Measurements from ENCODE around the gene KCNA4.
A peak's percentile ranks its signal among the peaks of the same experiment; 100 is the strongest.
"Not testable (repeated sequence)": the region's sequence is repeated elsewhere in the genome, so short reads cannot be mapped to it uniquely, and the experiment has no call there.

The KCNA4 gene

GRCh38 chr11:30016588-30017363, at the start of gene KCNA4:
TSS of gene KCNA4 (minus strand) at chr11:30017030. CDS start at chr11:30012678, 4,352 bp downstream.
- no peak for DNase-seq (ENCODE audit: low spot score)

- DNase-seq (ENCODE audit: low spot score) = no peak
Measured at GRCh38 chr11:30062103-30062502, 45.3 kb upstream of the KCNA4 start.

- no peak for DNase-seq (ENCODE audit: low spot score)
Measured at GRCh38 chr11:30059172-30059815, 42.5 kb upstream of the KCNA4 start.

DNA sequence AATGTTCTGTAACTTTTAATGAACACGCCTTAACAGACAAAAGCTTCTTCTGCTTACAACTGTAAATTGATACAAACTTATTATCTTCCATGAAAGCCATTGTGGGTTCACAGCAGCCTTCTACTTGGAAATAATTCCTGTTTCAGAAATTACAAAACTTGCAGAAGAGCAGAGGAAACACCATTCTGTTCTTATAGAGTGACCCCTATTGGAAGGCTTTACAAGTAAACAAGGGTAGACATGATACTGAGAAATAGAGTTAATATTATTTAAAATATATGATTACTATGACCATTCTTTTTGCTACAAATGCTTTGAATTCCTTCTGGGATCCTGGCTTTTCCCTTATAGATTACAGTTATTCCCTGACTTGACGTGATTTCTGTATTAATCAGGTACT, 32.4 kb upstream of the KCNA4 start:
- DNase-seq (ENCODE audit: low spot score) = no peak

DNA sequence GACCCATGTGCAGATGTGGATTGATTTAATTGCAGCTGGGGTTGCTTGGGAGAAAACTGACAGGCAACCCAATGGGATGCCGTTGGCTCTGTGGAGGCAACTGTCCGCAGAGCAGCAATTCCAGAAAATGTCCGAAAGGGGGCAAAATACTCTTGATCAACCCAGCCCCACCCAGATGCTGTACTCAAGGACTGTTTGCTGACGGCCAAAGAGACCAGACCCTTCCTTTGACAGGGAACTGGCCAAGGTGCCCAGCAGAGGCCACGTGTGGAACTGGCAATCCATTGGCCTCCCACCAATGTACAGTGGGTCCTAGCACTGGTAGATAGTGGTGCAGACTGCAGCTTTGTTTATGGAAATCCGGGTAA, 29.7 kb upstream of the KCNA4 start:
- DNase-seq (ENCODE audit: low spot score) = peak; percentile 46

DNA sequence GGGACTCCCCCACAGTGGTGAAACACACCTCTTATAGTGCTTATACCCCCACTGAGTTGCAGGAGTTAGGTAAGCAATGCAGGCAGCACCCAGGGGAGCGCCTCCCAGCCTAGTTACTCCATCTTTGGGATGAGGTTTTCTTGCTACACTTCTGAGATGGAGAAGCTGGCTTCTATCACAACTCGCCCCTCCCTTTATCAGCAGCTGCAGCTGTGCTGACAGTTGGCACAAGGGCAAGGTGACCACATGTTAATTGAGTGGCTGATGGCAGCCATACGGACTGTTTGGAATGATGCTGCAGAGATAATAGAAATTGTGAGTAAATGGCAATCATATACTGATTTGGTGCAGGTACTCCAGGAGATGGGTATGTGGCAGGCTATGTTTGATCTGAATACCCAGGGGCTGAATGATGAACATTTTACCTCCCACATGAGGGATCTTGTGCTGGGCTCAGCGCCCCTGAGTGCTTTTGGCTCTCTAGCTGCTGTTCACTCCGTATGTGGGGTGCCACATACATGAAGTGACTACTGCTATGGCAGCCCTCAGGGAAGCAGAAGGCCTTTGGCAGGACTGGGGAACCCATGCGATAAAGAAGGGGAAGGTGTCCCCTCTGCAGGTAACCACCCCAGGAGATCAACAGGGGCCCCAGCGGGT, 29.2 kb upstream of the KCNA4 start:
- DNase-seq (ENCODE audit: low spot score) = no peak

- DNase-seq (ENCODE audit: low spot score) = no peak
Measured at GRCh38 chr11:30045144-30045543, 28.3 kb upstream of the KCNA4 start.

DNA sequence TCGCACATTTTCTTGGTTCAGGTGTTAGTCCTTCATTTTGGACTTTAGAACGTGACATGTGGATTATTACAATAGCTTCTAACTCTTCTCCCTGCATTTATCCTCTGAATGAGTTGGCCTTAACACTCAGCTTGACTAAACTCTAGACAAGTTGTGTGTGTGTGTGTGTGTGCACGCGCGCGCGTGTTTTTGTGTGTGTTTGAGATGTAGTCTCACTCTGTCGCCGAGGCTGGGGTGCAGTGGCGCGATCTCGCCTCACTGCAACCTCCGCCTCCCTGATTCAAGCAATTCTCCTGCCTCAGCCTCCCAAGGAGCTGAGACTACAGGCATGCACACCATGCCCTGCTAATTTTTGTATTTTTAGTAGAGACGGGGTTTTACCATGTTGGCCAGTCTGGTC, 24.3 kb upstream of the KCNA4 start:
- no peak for DNase-seq (ENCODE audit: low spot score)

DNA sequence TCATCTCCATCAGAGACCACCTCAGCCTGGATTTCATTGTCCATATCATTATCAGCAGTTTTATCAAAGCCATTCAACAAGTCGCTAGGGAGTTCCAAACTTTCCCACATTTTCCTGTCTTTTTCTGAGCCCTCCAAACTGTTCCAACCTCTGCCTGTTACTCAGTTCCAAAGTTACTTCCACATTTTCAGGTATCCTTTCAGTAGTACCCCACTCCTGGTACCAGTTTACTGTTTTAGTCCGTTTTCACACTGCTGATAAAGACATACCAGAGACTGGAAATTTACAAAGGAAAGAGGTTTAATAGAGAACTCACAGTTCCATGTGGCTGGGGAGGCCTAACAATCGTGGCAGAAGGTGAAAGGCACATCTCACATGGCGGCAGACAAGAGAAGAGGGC, 17.9 kb upstream of the KCNA4 start:
- not testable (repeated sequence) for DNase-seq (ENCODE audit: low spot score)

GRCh38 chr11:30034166-30034565, 17.3 kb upstream of the KCNA4 start:
- not testable (repeated sequence) for DNase-seq (ENCODE audit: low spot score)

DNA sequence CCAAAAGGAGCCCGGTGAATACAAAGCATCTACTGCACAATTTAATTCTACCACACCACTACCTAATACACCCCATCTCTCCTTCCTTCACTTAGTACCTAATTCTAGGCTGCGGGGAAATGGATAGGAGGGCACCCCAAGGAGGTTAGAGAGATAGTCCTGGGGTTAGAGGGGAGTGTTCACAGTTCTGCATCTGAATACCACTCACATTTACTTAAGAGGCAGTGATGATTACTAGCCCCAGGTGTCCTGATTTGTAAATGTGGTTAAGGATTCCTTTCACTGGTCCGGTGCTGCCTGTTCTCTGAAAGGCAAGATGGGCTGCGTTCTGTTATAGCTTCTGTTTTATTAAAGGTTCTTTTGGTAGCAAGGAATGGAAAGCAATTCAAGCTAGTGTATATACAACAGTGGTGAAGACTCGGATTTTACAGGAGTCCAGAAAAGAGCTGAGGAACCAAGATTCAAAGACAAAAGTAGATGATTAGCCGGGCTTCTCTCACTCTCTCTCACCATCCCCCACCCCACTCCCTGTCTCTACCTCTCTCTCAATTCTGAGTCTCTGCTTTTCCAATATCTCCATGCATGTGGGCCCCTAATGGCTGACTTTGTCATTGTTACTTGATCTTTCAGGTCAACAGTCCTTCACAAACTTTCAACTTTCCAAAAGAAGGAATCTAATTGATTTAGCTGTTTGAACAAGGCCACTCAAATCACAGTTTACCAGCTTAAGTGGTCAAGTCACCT, 8.7 kb upstream of the KCNA4 start:
- no peak for DNase-seq (ENCODE audit: low spot score)

DNA sequence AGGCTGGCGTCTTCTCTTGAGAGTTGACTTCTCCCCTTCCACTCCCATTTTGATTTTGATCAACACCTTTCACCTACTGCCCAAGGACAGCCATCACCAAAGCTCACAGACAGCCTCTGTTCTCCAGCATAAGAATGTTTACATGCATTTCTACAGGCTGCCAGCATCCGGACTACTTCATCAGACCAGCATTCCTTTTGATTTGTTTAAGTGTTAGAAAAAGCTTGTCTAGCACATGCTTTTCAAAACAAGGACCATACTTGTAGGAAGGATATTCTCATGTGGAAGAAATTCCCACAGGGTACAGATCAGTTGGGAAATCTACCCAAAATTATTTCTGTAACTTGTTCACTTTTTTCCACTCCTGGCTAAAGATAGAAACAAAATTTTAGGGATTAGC, 6.2 kb upstream of the KCNA4 start:
- no peak for DNase-seq (ENCODE audit: low spot score)

DNA sequence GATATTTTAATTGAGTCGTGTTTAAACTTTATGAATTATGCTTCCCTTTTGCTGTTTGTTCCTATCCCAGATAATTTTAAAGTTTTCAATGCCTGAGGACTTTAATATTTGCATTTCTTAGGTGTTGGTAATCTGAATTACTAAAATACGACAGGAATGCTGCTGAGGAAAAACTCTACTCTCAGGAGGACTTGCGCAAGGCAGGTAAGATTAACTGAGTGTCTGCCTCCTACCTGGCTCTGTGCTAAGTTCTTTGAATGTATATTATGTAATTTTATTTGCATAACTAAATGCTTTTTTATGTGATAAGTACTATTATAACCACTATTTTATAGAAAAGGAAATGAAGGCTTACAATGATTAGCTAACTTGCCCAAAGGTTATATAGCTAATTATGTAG, 2.7 kb upstream of the KCNA4 start:
- no peak for DNase-seq (ENCODE audit: low spot score)

GRCh38 chr11:30018495-30018894, 1.7 kb upstream of the KCNA4 start:
- no peak for DNase-seq (ENCODE audit: low spot score)

- DNase-seq (ENCODE audit: low spot score) = no peak
Measured at GRCh38 chr11:30017445-30017895, 640 bp upstream of the KCNA4 start.

- no peak for DNase-seq (ENCODE audit: low spot score)
Measured at GRCh38 chr11:30015725-30016412, 961 bp downstream of the KCNA4 start.

- DNase-seq (ENCODE audit: low spot score) = no peak
Measured at GRCh38 chr11:30012346-30012745, 4.5 kb downstream of the KCNA4 start.

DNA sequence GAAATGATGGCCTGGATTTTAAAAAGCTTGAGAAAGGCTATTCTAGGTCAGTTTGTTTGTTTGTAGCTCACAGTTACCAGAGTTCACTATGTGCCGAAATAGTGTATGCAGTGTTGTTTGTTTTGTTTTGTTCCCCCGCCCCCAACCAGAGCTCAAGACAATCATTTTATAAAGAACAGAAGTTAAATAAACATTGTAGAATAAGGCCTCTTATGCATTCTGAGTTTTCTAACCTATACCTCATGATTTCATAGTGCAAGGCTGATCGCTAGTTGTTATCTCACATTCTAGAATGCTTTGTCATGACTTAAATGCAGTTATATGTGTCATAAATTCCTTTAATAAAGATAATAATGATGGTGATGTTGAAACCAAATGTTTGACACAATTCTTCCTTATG, 7.8 kb downstream of the KCNA4 start:
- DNase-seq (ENCODE audit: low spot score) = no peak

GRCh38 chr11:30006876-30007275, 10.0 kb downstream of the KCNA4 start:
- no peak for DNase-seq (ENCODE audit: low spot score)

DNA sequence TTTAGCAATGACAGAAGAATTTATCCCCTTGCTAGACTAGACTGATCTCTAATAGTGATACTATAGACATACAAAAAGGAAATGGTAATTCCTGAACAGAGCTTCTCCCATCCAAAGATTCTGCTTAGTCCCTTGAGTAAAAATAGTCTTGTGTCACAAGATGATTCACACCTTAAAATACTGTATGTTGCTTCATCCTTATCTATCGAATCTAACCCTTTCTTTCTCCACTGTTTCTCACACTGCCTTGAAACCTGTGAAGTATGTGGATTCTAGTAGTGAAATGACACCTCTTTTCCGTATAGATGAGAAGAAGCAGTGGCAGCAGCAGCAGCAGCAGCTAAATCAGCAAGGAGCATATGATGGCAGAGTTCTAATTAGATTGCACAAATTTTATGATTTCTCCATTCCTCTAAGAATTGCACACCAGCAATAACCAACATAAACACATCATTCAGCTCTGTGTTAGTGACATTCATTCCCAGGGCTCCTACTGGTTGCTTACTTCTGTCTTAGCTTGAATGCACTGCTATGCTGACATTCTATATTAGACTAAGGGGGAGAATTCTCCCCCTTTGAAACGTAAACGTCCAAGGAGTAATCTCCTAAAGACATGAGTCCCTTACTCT, 14.6 kb downstream of the KCNA4 start:
- DNase-seq (ENCODE audit: low spot score) = no peak

DNA sequence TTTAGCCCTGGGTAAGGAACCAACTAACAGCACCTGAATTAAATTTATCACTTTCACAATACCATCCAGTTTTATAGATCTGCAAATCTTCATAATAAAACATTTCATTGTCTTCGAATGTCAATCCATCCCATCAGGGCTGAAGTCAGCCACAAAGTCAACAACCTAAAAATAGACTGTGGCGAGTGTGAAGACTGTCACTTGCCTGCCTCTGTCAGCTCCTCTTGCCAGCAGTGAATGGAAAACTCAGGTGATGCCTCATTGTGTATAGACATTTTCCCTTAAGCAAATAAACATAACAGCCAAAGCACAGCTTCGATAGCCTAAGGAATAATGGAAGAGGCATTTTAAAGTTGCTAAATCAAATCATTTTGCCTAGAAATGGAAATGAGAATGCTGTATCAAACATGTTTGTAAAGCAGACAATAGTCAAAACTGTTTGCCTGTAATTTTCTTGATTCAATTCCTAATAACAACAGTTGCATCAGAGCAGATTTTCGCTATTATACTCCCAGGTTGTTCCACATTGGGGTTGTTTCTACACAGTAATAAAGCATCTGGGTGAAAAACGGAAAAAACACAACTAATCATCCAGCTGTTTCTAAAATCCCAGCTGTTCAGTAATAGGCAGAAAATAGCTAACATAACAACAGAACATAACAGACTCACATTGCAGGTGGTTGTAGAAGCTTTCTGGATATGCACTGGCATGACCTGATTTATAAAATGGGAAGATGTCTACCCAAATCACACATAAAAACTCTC, 15.7 kb downstream of the KCNA4 start:
- no peak for DNase-seq (ENCODE audit: low spot score)
